Gastrocnemius medialis (tissue), 4 donors: ENCODE results near the gene PRDM5. TPM values are rescaled to one million over a fixed set of nuclear protein-coding genes. Genes with fewer than 3 reads are reported as not detected.

Experiments used
- ATAC-seq, 2 donors: fragments of 150-250 bp; one replicate each; pipeline ENCODE4 v1.9.1; 2016
- DNase-seq, 2 donors: peaks; one replicate each; pipeline ENCODE4 v3.0.0-alpha.2; 2019
- H3K27ac ChIP-seq, 4 donors: fragments of 200-600 bp; sonication (generic); 1 replicate in 1 of 4; 2 replicates in 3 of 4; pipeline ENCODE4 v1.5.1; 2016 to 2018; ENCODE audit warnings: mild to moderate bottlenecking in 2 of 4, moderate library complexity in 1 of 4
- H3K27me3 ChIP-seq, 3 donors: fragments of 200-600 bp; sonication (generic) in 2 of 3; 1 replicate in 1 of 3; 2 replicates in 2 of 3; pipeline versions ENCODE4 v1.5.1 to v1.6.0; 2016 to 2019; ENCODE audit warnings: mild to moderate bottlenecking in 1 of 3, moderate library complexity in 1 of 3
- H3K36me3 ChIP-seq, 2 donors: fragments of 200-600 bp; sonication (generic) in 1 of 2; one replicate each; pipeline ENCODE4 v1.5.1; 2017 to 2018
- H3K4me1 ChIP-seq, 2 donors: fragments of 200-600 bp; sonication (generic) in 1 of 2; one replicate each; pipeline ENCODE4 v1.5.1; 2016 to 2017; ENCODE audit warnings: mild to moderate bottlenecking in 2 of 2
- H3K4me3 ChIP-seq, 4 donors: fragments of 200-600 bp; sonication (generic) in 3 of 4; 1 replicate in 1 of 4; 2 replicates in 3 of 4; pipeline ENCODE4 v1.5.1; 2016 to 2019; ENCODE audit warnings: mild to moderate bottlenecking in 2 of 4
- H3K9me3 ChIP-seq, 3 donors: fragments of 200-600 bp; sonication (generic) in 2 of 3; 1 replicate in 1 of 3; 2 replicates in 2 of 3; pipeline ENCODE4 v1.5.1; 2016 to 2019
- POLR2A ChIP-seq, 2 donors: fragments of 450-650 bp; IDR thresholded peaks; one replicate each; pipeline ENCODE4 v1.6.1; 2017; ENCODE audit warnings: antibody characterized with exemption in 2 of 2, mild to moderate bottlenecking in 2 of 2, moderate library complexity in 2 of 2
- in situ Hi-C, 4 donors: fragments of 200-750 bp; cut with MboI; loops; one replicate each; pipeline versions ENCODE4 v1.15.0 to v1.8.0; 2017; ENCODE audit warnings: low sequenced_read_pairs in 4 of 4
- intact Hi-C: fragments of 100-400 bp; cut with DNase I; formaldehyde crosslinking; loops from one replicate; pipeline ENCODE4 v1.15.1; 2023; ENCODE audit warnings: low total_unique reads
- total RNA-seq, 4 donors: library from RNA; depleted of rRNA; stranded (reverse); fragments of >200 nt; gene quantifications; one replicate each; pipeline versions ENCODE4 v1.1.0 to v1.2.3, GENCODE V29; 2016
- TF ChIP-seq, protein P1 (sequence below), 5 experiments: fragments of 450-650 bp in 3 of 5; fragments of 200-600 bp in 2 of 5; sonication (generic) in 2 of 5; IDR thresholded peaks in 4 of 5; conservative IDR thresholded peaks in 1 of 5; 1 replicate in 4 of 5; 2 replicates in 1 of 5; pipeline ENCODE4 v1.5.1; 2016 to 2019; ENCODE audit warnings: antibody characterized with exemption in 5 of 5, mild to moderate bottlenecking in 3 of 5, moderate library complexity in 3 of 5

PRDM5 gene
- total RNA-seq, 4 donors from 2014 or later: 1.3 to 2.3 (median 1.6) TPM

DNA sequence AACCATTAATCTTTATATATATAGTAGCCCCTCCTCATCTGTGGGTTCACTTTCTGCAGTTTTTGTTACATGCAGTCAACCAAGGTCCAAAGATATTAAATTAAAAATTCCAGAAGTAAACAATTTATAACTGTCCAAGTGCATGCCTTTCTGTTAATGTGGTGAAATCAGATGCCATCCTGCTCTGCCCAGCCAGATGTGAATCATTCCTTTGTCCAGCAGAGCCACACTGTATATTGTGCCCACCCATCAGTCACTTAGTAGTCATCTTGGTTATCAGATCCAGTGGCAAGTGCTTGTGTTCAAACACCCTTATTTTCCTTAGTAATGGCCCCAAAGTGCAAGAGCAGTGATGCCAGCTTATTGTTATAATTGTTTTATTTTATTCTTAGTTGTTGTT, 17.2 kb upstream of the PRDM5 start:
- DNase-seq (no peak), ATAC-seq (no peak)
- Histone ChIP-seq H3K4me3 (no peak overlapping the region), H3K27ac (no peak overlapping the region), H3K27me3 (no peaks in the 10 kb centered on the region), H3K9me3 (no peaks in the 10 kb centered on the region), H3K4me1 (no peaks in the 10 kb centered on the region), H3K36me3 (no peaks in the 10 kb centered on the region)
- in situ Hi-C loops (no loop called here), intact Hi-C loops (no loop called here)
- TF ChIP-seq, protein P1, sequence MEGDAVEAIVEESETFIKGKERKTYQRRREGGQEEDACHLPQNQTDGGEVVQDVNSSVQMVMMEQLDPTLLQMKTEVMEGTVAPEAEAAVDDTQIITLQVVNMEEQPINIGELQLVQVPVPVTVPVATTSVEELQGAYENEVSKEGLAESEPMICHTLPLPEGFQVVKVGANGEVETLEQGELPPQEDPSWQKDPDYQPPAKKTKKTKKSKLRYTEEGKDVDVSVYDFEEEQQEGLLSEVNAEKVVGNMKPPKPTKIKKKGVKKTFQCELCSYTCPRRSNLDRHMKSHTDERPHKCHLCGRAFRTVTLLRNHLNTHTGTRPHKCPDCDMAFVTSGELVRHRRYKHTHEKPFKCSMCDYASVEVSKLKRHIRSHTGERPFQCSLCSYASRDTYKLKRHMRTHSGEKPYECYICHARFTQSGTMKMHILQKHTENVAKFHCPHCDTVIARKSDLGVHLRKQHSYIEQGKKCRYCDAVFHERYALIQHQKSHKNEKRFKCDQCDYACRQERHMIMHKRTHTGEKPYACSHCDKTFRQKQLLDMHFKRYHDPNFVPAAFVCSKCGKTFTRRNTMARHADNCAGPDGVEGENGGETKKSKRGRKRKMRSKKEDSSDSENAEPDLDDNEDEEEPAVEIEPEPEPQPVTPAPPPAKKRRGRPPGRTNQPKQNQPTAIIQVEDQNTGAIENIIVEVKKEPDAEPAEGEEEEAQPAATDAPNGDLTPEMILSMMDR (IDR thresholded peaks at IDR 0.05 in 4 of 5, conservative IDR thresholded peaks at IDR 0.05 in 1 of 5): no peak
- no peak for TF ChIP-seq POLR2A (IDR thresholded peaks at IDR 0.05)

DNA sequence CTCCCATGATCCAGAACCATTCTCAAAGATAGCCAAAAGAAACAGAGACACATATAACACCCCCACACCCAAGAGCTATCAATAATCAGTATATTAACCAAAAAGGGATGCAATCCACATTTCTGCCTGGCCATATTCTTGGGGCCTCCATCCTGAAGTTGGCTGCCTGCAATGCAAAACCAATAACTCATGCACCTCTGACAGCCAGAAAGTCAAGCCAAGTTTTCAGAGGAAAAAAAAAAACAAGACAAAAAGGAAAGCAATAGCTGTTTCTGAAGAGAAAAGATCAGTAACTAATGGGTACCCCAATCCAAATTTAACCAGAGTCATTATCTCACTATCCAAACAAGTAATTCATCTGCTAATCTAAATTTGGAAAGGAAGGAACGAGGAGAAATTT, 7.3 kb upstream of the PRDM5 start:
- Histone ChIP-seq H3K4me3 (no peak overlapping the region), H3K27ac (no peak overlapping the region), H3K9me3 (no peaks in the 10 kb centered on the region), H3K4me1 (no peaks in the 10 kb centered on the region), H3K36me3 (no peaks in the 10 kb centered on the region), H3K27me3 (no peaks in the 10 kb centered on the region)
- intact Hi-C loops (loop anchor here (10.0 kb wide), 1 partner anchor 145 kb away; the partner anchor contains the start of gene NDNF), in situ Hi-C loops (no loop called here)
- no peak for DNase-seq
- no peak for ATAC-seq
- no peak for TF ChIP-seq POLR2A (IDR thresholded peaks at IDR 0.05)
- TF ChIP-seq, protein P1 (IDR thresholded peaks at IDR 0.05 in 4 of 5, conservative IDR thresholded peaks at IDR 0.05 in 1 of 5): no peak

DNA sequence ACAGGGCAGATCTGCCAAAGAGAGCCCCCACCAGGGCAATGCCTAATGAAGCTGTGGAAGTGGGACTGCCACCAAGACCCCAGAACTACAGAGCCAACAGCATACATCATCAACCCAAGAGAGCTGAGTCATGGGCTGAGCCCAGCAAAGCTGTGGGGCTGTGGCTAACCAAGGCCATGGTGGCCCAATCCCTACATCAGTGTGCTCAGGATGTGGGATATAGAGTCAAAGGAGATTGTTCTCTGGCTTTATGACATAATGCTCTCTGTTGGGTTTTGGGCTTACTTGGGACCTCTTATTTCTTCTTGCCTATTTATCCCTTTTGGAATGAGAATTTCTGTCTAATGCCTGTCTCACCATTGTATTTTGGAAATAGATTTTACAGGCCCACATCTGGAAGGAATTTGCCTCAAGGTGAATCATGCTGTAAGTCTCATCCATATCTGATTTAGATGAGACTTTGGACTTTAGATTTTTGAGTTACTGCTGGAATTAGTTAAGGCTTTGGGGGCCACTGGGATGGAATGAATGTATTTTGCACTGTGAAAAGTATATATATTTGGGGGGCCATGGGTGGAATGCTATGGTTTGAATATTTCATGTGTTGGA, 5.4 kb upstream of the PRDM5 start:
- Histone ChIP-seq H3K4me1 (no peaks in the 10 kb centered on the region), H3K27me3 (no peaks in the 10 kb centered on the region), H3K36me3 (no peaks in the 10 kb centered on the region), H3K4me3 (no peak overlapping the region), H3K27ac (no peak overlapping the region), H3K9me3 (no peaks in the 10 kb centered on the region)
- intact Hi-C loops: loop anchor here (10.0 kb wide), 1 partner anchor 147 kb away; the partner anchor contains the start of gene NDNF
- DNase-seq: no peak
- TF ChIP-seq POLR2A (IDR thresholded peaks at IDR 0.05): no peak
- TF ChIP-seq, protein P1 (IDR thresholded peaks at IDR 0.05 in 4 of 5, conservative IDR thresholded peaks at IDR 0.05 in 1 of 5): no peak
- in situ Hi-C loops: no loop called here
- ATAC-seq: no peak

DNA sequence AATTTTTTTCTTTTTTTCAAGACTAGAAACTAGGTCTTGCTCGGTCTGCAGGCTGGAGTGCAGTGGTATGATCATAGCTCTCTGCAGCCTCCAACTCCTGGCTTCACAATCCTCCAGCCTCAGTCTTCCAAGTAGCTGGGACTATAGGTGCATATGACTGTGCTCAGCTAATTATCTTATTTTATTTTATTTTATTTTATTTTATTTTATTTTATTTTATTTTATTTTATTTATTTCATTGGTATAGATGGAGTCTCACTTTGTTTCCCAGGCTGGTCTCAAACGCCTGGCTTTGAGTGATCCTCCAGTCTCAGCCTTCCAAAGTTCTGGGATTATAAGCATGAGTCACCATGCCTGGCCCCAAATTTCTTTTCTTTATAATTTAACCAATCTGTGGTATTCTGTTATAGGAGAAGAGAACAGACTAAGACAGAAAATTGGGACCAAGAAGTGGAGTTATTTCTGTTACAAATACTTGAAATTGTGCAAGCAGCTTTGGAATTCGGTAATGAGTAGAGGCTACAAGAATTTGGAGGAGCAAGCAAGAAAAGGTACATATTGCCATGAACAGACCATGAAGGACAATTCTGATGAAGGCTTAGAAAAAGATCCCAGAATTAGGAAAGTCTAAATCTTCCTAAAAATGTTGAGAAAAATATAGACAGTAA, 4.0 kb upstream of the PRDM5 start:
- ATAC-seq (no peak), DNase-seq (no peak)
- Histone ChIP-seq H3K4me1 (peaks cover 1 to 3% of the 10 kb centered on the region in 2 donors), H3K4me3 (no peak overlapping the region), H3K9me3 (no peaks in the 10 kb centered on the region), H3K27me3 (no peaks in the 10 kb centered on the region), H3K36me3 (no peaks in the 10 kb centered on the region), H3K27ac (no peak overlapping the region)
- intact Hi-C loops (loop anchor here (10.0 kb wide), 1 partner anchor 148 kb away; the partner anchor contains the start of gene NDNF), in situ Hi-C loops (no loop called here)
- TF ChIP-seq, protein P1 (IDR thresholded peaks at IDR 0.05 in 4 of 5, conservative IDR thresholded peaks at IDR 0.05 in 1 of 5): no peak
- no peak for TF ChIP-seq POLR2A (IDR thresholded peaks at IDR 0.05)
